ENCODE measurements around the gene ZRANB1.

ZRANB1 gene

DNA sequence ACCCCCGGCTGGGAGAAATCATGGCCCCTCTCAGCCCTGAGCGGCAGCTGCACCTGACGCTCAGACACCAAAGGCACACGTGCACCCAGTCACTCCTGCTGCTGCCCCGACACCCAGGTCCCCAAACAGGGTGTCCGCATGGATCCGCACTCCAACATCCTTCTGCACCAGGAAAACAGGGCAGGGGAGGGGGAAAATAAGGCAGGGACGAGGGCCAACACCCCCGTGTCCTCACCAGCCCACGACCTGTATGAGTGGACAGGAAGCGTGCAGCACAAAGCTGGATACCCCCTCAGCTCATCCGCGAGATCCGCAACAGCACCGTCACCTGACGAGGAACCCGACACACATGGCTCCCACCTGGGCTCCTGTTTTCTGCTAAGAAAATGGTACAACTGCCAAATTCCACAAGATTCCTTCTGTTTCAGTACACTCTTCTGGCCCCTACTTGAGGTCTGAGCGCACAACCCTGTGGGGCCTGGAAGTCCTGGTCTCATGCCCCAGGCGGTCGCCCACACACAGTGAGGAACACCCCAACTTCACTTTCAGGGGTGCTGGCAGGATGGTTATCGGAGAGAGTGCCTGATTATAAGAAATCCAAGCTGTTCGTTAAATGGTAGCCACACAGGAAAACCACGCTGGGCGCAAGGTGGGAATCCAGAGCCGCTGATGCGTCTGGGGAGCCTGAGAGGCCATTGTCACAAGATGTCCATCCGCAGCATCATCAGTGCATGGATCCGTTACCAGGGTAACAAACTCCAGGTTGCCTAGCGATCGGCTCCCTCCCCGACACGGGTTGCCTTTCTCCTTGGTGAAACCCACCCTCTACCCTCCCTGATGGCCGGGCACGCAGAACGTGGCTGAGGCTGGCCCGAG, 63.6 kb downstream of the ZRANB1 start:
- TF ChIP-seq, protein P1, sequence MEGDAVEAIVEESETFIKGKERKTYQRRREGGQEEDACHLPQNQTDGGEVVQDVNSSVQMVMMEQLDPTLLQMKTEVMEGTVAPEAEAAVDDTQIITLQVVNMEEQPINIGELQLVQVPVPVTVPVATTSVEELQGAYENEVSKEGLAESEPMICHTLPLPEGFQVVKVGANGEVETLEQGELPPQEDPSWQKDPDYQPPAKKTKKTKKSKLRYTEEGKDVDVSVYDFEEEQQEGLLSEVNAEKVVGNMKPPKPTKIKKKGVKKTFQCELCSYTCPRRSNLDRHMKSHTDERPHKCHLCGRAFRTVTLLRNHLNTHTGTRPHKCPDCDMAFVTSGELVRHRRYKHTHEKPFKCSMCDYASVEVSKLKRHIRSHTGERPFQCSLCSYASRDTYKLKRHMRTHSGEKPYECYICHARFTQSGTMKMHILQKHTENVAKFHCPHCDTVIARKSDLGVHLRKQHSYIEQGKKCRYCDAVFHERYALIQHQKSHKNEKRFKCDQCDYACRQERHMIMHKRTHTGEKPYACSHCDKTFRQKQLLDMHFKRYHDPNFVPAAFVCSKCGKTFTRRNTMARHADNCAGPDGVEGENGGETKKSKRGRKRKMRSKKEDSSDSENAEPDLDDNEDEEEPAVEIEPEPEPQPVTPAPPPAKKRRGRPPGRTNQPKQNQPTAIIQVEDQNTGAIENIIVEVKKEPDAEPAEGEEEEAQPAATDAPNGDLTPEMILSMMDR (IDR thresholded peaks at IDR 0.05; ENCODE audit: low read depth, low read length, missing control alignments), result no peak
- no peak for DNase-seq (ENCODE audit: low read depth)
- no peak overlapping the region for H3K4me3 ChIP-seq (ENCODE audit: low read depth, low read length)

DNA sequence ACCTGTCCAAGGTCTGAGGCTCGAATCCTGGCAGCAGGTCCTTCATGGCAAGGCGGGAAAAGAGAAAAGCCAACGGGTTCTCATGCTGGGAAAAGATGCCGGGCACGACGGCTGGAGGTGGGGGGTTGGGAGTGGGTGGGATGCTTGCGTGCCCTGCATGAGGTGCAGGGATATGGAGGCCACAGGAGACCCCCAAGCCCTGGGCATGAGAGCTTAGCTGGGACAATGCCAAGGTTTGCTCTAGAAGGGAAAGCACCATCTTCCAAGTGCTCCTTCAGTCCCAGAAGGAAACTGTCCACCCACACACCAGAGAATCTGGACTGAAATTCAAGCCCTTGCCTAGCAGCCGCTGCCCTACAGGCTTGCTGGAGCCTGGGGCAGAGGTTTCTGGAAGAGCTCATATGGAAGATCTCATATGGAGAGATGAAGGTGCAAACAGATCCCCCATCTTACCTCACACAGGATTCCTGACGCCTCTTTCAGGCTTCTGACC, 64.3 kb downstream of the ZRANB1 start:
- no peak for DNase-seq (ENCODE audit: low read depth)
- TF ChIP-seq, protein P1 (IDR thresholded peaks at IDR 0.05; ENCODE audit: low read depth, low read length, missing control alignments), result no peak

DNA sequence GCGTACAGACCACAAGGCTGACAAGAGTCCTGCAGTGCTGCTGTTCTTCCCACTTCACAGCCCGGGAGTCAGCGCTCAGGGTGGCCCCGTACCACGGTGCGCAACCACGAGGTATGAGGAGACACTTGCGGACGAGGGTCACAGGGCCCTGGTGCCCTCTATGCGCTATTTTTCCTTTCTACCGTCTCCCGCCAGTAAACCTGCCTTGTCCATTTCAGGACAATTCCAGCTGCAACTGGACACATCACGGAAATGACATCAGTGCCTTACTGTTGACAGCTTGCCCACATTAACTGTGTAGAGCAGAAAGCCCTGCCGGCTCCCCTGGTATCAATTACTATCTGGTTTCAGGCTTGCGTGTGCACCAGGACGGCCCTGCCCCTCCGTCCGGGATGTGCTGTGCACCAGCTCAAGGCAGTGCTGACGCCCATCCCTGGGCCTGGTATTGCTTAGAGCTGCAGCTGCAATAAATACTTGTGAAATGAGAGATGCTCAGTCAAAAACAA, 65.1 kb downstream of the ZRANB1 start:
- TF ChIP-seq, protein P1 (IDR thresholded peaks at IDR 0.05; ENCODE audit: low read depth, low read length, missing control alignments), result no peak
- H3K4me3 ChIP-seq (ENCODE audit: low read depth, low read length), result no peak overlapping the region
- no peak for DNase-seq (ENCODE audit: low read depth)

More for the DNA sequence above, 64.3 kb downstream of the ZRANB1 start:
- no peak overlapping the region for H3K4me3 ChIP-seq (ENCODE audit: low read depth, low read length)

DNA sequence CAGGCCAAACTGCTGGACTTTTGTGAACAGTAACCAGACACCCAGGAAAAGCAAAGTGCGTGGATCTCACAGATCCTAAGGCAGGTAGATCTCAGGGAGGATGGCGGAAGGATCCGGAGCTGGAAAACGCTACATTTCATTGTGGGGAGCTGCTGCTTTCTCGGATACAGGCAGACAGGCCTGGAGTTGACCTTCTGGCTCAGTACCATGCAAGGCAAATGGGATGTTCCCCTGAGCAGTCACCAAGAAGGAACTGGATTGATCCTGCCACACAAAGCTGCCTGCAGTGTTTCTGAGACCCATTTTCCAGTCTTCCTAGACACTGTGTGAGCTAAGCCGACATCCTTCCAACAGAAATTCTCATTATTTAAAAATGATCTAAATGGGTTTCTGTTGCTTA, 65.5 kb downstream of the ZRANB1 start:
- TF ChIP-seq, protein P1 (IDR thresholded peaks at IDR 0.05; ENCODE audit: low read depth, low read length, missing control alignments), result no peak
- no peak overlapping the region for H3K4me3 ChIP-seq (ENCODE audit: low read depth, low read length)
- no peak for DNase-seq (ENCODE audit: low read depth)

DNA sequence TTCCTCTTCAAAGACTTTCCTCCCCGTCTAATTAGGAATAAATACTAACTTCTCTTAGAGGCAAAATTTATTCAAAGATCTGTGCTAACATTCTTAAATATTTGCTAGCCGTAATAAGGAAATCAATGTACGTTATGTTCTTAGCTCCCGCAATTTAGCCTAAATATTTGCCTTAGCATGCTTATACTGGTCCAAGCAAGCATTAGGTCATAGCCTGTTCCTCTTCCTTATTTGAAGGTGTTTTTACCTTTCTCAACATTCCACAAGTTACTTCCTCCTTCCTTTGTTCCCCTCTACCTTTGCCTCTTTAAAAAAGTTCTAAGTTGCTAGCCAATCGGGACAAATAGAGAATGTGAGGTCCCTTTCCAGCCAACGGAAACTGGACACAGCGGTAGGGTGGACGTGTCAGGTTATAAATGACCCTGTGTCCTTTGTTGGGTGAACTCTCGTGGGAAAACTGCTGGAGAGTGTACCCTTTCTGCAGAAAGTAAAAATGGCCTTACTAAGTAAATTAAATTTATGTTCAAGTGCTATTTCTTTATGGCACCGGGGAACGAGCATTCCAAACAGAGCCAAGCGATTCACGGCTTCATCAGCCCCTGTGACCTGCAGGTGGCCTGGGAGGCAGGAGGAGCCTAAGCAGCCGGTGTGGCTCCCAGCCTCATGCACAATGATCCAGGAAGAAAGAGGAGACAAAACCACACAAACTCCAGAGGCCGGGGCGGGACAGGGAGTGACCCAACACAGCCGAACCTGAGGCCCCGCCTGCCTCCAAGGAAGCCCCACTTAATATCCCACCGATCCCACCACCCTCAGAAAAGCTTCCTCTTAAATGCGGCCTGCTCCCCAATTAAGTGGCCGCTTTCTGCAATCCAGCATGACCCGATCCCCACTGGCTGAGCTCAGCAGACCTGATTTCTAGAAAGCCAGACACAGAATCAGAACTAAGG, 67.0 kb downstream of the ZRANB1 start:
- DNase-seq (ENCODE audit: low read depth), result no peak
- no peak overlapping the region for H3K4me3 ChIP-seq (ENCODE audit: low read depth, low read length)
- TF ChIP-seq, protein P1 (IDR thresholded peaks at IDR 0.05; ENCODE audit: low read depth, low read length, missing control alignments), result no peak

DNA sequence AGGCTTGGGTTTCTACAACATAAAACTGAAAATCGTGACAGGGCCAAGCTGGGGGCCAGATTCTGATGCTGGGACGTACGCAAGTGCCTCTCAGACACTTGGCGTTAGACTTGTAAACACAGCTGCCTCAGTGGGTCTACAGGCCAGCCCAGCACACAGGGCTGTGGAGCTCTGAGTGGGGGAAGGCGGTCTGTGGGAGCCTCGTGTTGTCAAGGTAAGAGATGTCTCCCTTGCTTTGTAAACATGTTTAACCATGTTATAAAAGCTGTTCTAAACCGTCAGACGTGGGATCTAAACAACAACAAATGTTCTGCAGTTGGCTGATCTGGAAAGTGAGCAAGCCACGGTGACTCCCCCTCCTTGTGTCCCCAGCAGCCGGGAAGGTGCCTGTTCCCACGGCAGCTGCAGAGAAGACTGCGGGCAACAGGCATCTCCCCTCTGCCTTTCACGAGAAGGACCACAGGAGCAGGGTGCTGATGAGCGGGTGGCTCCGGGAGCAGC, 67.8 kb downstream of the ZRANB1 start:
- H3K4me3 ChIP-seq (ENCODE audit: low read depth, low read length), result no peak overlapping the region
- DNase-seq (ENCODE audit: low read depth), result no peak

More for the DNA sequence above, 67.8 kb downstream of the ZRANB1 start:
- TF ChIP-seq, protein P1 (IDR thresholded peaks at IDR 0.05; ENCODE audit: low read depth, low read length, missing control alignments), result no peak

Measured in GM12864 (cell line).